IMR-90 (cell line): ENCODE results near the gene CLCN6. TPM values are rescaled to one million over a fixed set of nuclear protein-coding genes. Genes with fewer than 3 reads are reported as not detected.

Experiments
- ATAC-seq: fragments of 200-7000 bp; cut with Tn5 transposase; 2 replicates; pipeline ENCODE4 v1.9.1; 2020; ENCODE audit warnings: low read depth, mild to moderate bottlenecking, moderate library complexity
- BruUV-seq: library from RNA; stranded (reverse); fragments of 400-500 nt; replicated peaks from 2 replicates; lab custom pipeline; 2021; lab: Mats Ljungman, UMichigan
- CTCF ChIA-PET: fragments of 300-600 bp; formaldehyde crosslinking; extraction: SDS; loops from one replicate; lab custom pipeline; 2021; ENCODE audit warnings: antibody characterized with exemption; lab: Yijun Ruan, JAX
- POLR2A ChIA-PET: fragments of 300-600 bp; sonication (Branson Sonifier 250); formaldehyde crosslinking; loops from one replicate; lab custom pipeline; 2022; ENCODE audit warnings: antibody characterized with exemption; ENCODE audit not compliant: unreplicated experiment; lab: Charles Lee
- DNase-seq: peaks from one replicate; pipeline ENCODE4 v3.0.0; 2013
- H2AFZ ChIP-seq: replicated peaks from 2 replicates; pipeline ENCODE3; 2013; ENCODE audit warnings: low read length, mild to moderate bottlenecking; ENCODE audit not compliant: poor library complexity
- H2AK5ac ChIP-seq: 2 replicates; pipeline ENCODE4 v1.6.1; 2013; ENCODE audit warnings: low read depth, low read length, inconsistent platforms
- H2AK9ac ChIP-seq: replicated peaks from 2 replicates; pipeline ENCODE3; 2013; ENCODE audit warnings: mild to moderate bottlenecking, low read depth, low read length, moderate library complexity; ENCODE audit not compliant: poor library complexity
- H2BK120ac ChIP-seq: 2 replicates; pipeline ENCODE4 v1.6.1; 2013; ENCODE audit warnings: low read depth, low read length, inconsistent platforms
- H2BK15ac ChIP-seq: 3 replicates; pipeline ENCODE4 v1.6.1; 2013; ENCODE audit warnings: low read depth, low read length, inconsistent platforms
- H2BK20ac ChIP-seq: 2 replicates; pipeline ENCODE4 v1.6.1; 2013; ENCODE audit warnings: low read depth, mild to moderate bottlenecking, inconsistent platforms, low read length, moderate library complexity
- H2BK5ac ChIP-seq: 2 replicates; pipeline ENCODE4 v1.6.1; 2013; ENCODE audit warnings: mild to moderate bottlenecking, low read depth, low read length, inconsistent platforms; ENCODE audit not compliant: poor library complexity, severe bottlenecking
- H3K14ac ChIP-seq: replicated peaks from 2 replicates; pipeline ENCODE4 v1.6.1; 2013; ENCODE audit warnings: low read depth, low read length, inconsistent platforms
- H3K18ac ChIP-seq: 2 replicates; pipeline ENCODE4 v1.6.1; 2013; ENCODE audit warnings: low read depth, low read length, control low read depth
- H3K23ac ChIP-seq: 2 replicates; pipeline ENCODE4 v1.6.1; 2013; ENCODE audit warnings: low read depth, low read length, inconsistent platforms
- H3K27ac ChIP-seq: 2 replicates; pipeline ENCODE4 v1.5.1; 2013; ENCODE audit warnings: mild to moderate bottlenecking, control low read depth, low read length; ENCODE audit not compliant: insufficient read depth
- H3K27me3 ChIP-seq: 2 replicates; pipeline ENCODE4 v1.6.1; 2013; ENCODE audit warnings: low read length; ENCODE audit not compliant: control insufficient read depth, insufficient read depth
- H3K36me3 ChIP-seq: 2 replicates; pipeline ENCODE4 v1.6.1; 2013; ENCODE audit warnings: low read length, mixed read lengths; ENCODE audit not compliant: control insufficient read depth, insufficient read depth
- H3K4ac ChIP-seq: 2 replicates; pipeline ENCODE4 v1.6.1; 2013; ENCODE audit warnings: low read depth, low read length, inconsistent platforms
- H3K4me1 ChIP-seq: 2 replicates; pipeline ENCODE4 v1.6.1; 2013; ENCODE audit warnings: low read length, mixed read lengths; ENCODE audit not compliant: control insufficient read depth, insufficient read depth
- H3K4me2 ChIP-seq: 2 replicates; pipeline ENCODE4 v1.6.1; 2013; ENCODE audit warnings: low read depth, mild to moderate bottlenecking, control low read depth, low read length, moderate library complexity
- H3K4me3 ChIP-seq: 2 replicates; pipeline ENCODE4 v1.5.1; 2013; ENCODE audit warnings: low read depth, mild to moderate bottlenecking, control low read depth, low read length, moderate library complexity; ENCODE audit not compliant: insufficient read depth
- H3K56ac ChIP-seq: 2 replicates; pipeline ENCODE4 v1.6.1; 2013; ENCODE audit warnings: low read length, inconsistent platforms; ENCODE audit not compliant: insufficient read depth; ENCODE audit errors: extremely low read depth
- H3K79me1 ChIP-seq, 2 experiments: 2 replicates each; pipeline ENCODE4 v1.6.1; 2013; ENCODE audit warnings: low read length in 2 of 2, inconsistent platforms in 1 of 2, low read depth in 1 of 2
- H3K9ac ChIP-seq: 2 replicates; pipeline ENCODE4 v1.6.1; 2013; ENCODE audit warnings: low read depth, low read length, control low read depth
- H3K9me1 ChIP-seq: 2 replicates; pipeline ENCODE4 v1.6.1; 2013; ENCODE audit warnings: low read length, inconsistent platforms; ENCODE audit not compliant: insufficient read depth
- H3K9me3 ChIP-seq: 2 replicates; pipeline ENCODE4 v1.6.1; 2013; ENCODE audit warnings: low read length; ENCODE audit not compliant: control insufficient read depth, insufficient read depth
- H4K20me1 ChIP-seq: 2 replicates; pipeline ENCODE4 v1.6.1; 2013; ENCODE audit warnings: low read length, inconsistent platforms; ENCODE audit not compliant: insufficient read depth
- H4K5ac ChIP-seq: 2 replicates; pipeline ENCODE4 v1.6.1; 2013; ENCODE audit warnings: mild to moderate bottlenecking, low read depth, low read length, control low read depth
- H4K8ac ChIP-seq, 2 experiments: 2 replicates each; pipeline ENCODE4 v1.6.1; 2013; ENCODE audit warnings: low read depth in 2 of 2, low read length in 2 of 2, control low read depth in 1 of 2, inconsistent platforms in 1 of 2
- H4K91ac ChIP-seq: 2 replicates; pipeline ENCODE4 v1.6.1; 2013; ENCODE audit warnings: low read depth, low read length, inconsistent platforms; ENCODE audit not compliant: insufficient read depth
- SMC3 ChIP-seq: fragments of 150-350 bp; IDR thresholded peaks from 2 replicates; pipeline ENCODE4 v1.6.1; 2016; ENCODE audit warnings: low read depth, mild to moderate bottlenecking, antibody characterized with exemption, low read length, moderate library complexity
- WGBS, 2 experiments: methylation state at CpG; one replicate each; pipeline versions ENCODE4 v1.1.5 to v1.1.7; 2013; ENCODE audit warnings: missing lambda C conversion rate in 2 of 2; ENCODE audit not compliant: insufficient read length in 1 of 2; ENCODE audit errors: extremely low coverage in 2 of 2; 5-methylcytosine and 5-hydroxymethylcytosine counted together
- dilution Hi-C: fragments of 300-500 bp; cut with HindIII; formaldehyde crosslinking; loops from one replicate; pipeline ENCODE4 v1.14.3; 2018; ENCODE audit warnings: low sequenced_read_pairs; ENCODE audit not compliant: unreplicated experiment
- in situ Hi-C: fragments of 300-500 bp; cut with MboI; formaldehyde crosslinking; loops from 3 replicates; pipeline ENCODE4 v1.14.3; 2019; ENCODE audit warnings: low sequenced_read_pairs, inconsistent platforms, mixed read lengths
- intact Hi-C: fragments of 100-400 bp; cut with micrococcal nuclease; formaldehyde crosslinking; loops from 2 replicates; pipeline ENCODE4 v1.10.0; 2022
- polyA plus RNA-seq, 3 experiments: library from polyadenylated mRNA; depleted of rRNA; stranded (reverse); fragments of >200 nt; gene quantifications; 2 replicates each; pipeline ENCODE4 v1.2.3, GENCODE V29; 2012; ENCODE audit warnings: low replicate concordance in 1 of 3
- total RNA-seq: library from RNA; depleted of rRNA; stranded (reverse); fragments of >200 nt; gene quantifications from 2 replicates; pipeline ENCODE4 v1.2.3, GENCODE V29; 2012

CLCN6 gene
- total and polyA plus RNA-seq, 2 of the 4 experiments (the other 2 are of a cell fraction) = 4.1 to 10.6 TPM

DNA sequence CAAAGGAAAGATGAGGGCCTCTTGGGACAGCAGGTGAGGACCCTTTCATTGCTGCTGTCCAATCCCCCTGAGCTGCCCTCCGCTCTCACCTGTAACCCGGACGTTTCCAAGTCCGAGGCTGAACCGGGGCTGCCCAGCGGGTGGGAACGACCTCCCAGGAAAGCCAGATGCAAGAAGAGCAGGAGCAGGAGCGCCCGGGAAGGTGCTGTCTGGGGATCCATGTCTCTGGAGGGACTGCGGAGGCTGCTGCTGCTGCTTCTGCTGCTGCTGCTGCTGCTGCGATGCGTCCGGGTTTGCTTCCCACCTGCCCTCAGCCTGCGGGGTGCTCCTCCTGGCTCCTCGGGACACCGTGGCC lies 52.6 kb downstream of the CLCN6 start, which contains the start of gene NPPB:
NPPB (minus strand) TSS at position 333 of the 355 bp plus-strand sequence; CDS start at position 221, 112 bp downstream.
- WGBS, 2 experiments = 0% methylated on average over 3 of the region's 16 CpGs; no CpG with 5 or more reads in 1 of the 2 experiments

More for the DNA sequence above, 52.6 kb downstream of the CLCN6 start, which contains the start of gene NPPB:
- H2AK5ac ChIP-seq = no peak within 1 kb of the TSS
- no peak within 1 kb of the TSS for H3K23ac ChIP-seq
- H3K4me2 ChIP-seq = no peak within 1 kb of the TSS
- H3K56ac ChIP-seq = no peak within 1 kb of the TSS
- H3K4me1 ChIP-seq = 0 out of 2 replicates have a peak, but pooled peaks cover 1% of the 10 kb centered on the region
- H3K79me1 ChIP-seq = no peaks in the 10 kb centered on the region
- no peak within 1 kb of the TSS for H2BK20ac ChIP-seq
- no peaks in the 10 kb centered on the region for H3K36me3 ChIP-seq
- no peak within 1 kb of the TSS for H3K27ac ChIP-seq
- POLR2A ChIA-PET = no interaction called here
- no peak within 1 kb of the TSS for H2BK5ac ChIP-seq
- in situ Hi-C loops = no loop called here
- no peak for ATAC-seq
- DNase-seq = no peak
- H2BK15ac ChIP-seq = no peak within 1 kb of the TSS
- H3K27me3 ChIP-seq = peaks cover 24% of the 10 kb centered on the region
- BruUV-seq = no TSS peak
- peak within 1 kb of the TSS; percentile 1 for H2AFZ ChIP-seq
- intact Hi-C loops = no loop called here
- H3K14ac ChIP-seq = no peak within 1 kb of the TSS
- no peak within 1 kb of the TSS for H3K9ac ChIP-seq
- H4K5ac ChIP-seq = no peak within 1 kb of the TSS
- no peak within 1 kb of the TSS for H4K8ac ChIP-seq
- no peak within 1 kb of the TSS for H4K91ac ChIP-seq
- H3K4ac ChIP-seq = no peak within 1 kb of the TSS
- dilution Hi-C loops = no loop called here
- peaks cover 4% of the 10 kb centered on the region; the same call in 1 of the 2 replicates for H3K9me1 ChIP-seq
- no peaks in the 10 kb centered on the region for H4K20me1 ChIP-seq
- no peak within 1 kb of the TSS for H3K4me3 ChIP-seq
- no peak within 1 kb of the TSS for H2BK120ac ChIP-seq
- TF ChIP-seq SMC3 = no peak
- CTCF ChIA-PET = no interaction called here
- H2AK9ac ChIP-seq = no peak within 1 kb of the TSS
- no peak within 1 kb of the TSS for H3K18ac ChIP-seq
- no peaks in the 10 kb centered on the region for H3K9me3 ChIP-seq
